ENCODE measurements around the gene ANGEL1. TPM values are rescaled to one million over a fixed set of nuclear protein-coding genes. Genes with fewer than 3 reads are reported as not detected.

Gene ANGEL1
- total RNA-seq, 1 donor from 2014 or later, result 9.6 TPM

GRCh38 chr14:76820700-76821099 lies 8.0 kb upstream of the ANGEL1 start:
- no peaks in the 10 kb centered on the region for H3K4me1 Mint-ChIP-seq (ENCODE audit: low read depth)
- H3K36me3 Mint-ChIP-seq (ENCODE audit: low read depth), result no peaks in the 10 kb centered on the region
- H3K27me3 Mint-ChIP-seq (ENCODE audit: low read depth), result peaks cover 19% of the 10 kb centered on the region
- TF ChIP-seq, protein P1, sequence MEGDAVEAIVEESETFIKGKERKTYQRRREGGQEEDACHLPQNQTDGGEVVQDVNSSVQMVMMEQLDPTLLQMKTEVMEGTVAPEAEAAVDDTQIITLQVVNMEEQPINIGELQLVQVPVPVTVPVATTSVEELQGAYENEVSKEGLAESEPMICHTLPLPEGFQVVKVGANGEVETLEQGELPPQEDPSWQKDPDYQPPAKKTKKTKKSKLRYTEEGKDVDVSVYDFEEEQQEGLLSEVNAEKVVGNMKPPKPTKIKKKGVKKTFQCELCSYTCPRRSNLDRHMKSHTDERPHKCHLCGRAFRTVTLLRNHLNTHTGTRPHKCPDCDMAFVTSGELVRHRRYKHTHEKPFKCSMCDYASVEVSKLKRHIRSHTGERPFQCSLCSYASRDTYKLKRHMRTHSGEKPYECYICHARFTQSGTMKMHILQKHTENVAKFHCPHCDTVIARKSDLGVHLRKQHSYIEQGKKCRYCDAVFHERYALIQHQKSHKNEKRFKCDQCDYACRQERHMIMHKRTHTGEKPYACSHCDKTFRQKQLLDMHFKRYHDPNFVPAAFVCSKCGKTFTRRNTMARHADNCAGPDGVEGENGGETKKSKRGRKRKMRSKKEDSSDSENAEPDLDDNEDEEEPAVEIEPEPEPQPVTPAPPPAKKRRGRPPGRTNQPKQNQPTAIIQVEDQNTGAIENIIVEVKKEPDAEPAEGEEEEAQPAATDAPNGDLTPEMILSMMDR (IDR thresholded peaks at IDR 0.05), result no peak
- H3K27ac Mint-ChIP-seq (ENCODE audit: unreplicated experiment), result no peak overlapping the region
- no peak overlapping the region for H3K4me3 Mint-ChIP-seq (ENCODE audit: unreplicated experiment)
- no peak for DNase-seq (ENCODE audit: low spot score)
- H3K9me3 Mint-ChIP-seq (ENCODE audit: low read depth), result no peaks in the 10 kb centered on the region

DNA sequence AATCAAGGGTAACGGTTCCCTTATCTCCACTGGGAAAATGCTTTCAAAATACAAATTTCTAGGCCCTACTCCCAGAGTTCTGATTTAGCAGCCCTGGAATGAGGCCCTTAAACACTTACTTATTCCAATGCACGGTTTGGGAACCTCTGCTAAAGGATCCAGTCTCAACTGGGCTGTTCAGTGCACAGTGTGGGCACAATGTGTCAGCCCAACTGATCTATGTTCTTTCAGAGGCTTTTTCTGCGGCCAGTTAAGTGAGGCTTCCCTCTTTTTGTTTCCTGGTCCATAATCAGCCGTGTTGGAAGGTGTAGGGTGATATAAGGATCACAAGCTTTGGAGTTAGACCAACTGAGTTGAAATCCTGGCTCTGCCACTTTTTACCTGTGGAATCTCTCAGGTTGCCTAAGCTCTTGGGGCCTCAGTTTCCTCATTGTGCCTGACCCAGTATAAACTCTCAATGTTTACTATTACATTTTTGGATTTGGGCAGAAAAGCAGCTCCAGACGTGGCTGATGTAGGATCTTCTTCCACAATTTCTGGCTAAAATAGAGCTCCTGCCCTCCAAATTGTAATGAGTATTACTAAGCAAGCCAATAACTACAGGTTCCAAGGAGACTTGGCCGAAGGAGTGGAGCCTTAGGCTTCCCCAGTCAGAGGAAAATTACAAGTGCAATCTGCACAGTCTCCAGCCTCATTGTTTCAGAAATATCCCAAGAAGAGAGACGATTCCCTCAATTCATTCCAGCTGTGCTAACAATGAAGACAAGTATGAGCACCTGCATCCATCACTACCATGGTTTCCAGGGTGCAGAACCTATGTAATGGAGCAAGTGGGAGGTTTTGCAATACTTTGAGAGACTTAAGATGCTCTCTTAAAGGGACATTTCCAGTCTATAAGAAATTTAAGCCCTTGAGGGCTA lies 2.3 kb upstream of the ANGEL1 start:
- no peaks in the 10 kb centered on the region for H3K36me3 Mint-ChIP-seq (ENCODE audit: low read depth)
- DNase-seq (ENCODE audit: low spot score), result no peak
- H3K9me3 Mint-ChIP-seq (ENCODE audit: low read depth), result no peaks in the 10 kb centered on the region
- peaks cover 20% of the 10 kb centered on the region for H3K4me1 Mint-ChIP-seq (ENCODE audit: low read depth)
- peaks cover 3% of the 10 kb centered on the region for H3K27me3 Mint-ChIP-seq (ENCODE audit: low read depth)
- TF ChIP-seq, protein P1 (IDR thresholded peaks at IDR 0.05), result no peak
- H3K27ac Mint-ChIP-seq (ENCODE audit: unreplicated experiment), result no peak overlapping the region
- no peak overlapping the region for H3K4me3 Mint-ChIP-seq (ENCODE audit: unreplicated experiment)

DNA sequence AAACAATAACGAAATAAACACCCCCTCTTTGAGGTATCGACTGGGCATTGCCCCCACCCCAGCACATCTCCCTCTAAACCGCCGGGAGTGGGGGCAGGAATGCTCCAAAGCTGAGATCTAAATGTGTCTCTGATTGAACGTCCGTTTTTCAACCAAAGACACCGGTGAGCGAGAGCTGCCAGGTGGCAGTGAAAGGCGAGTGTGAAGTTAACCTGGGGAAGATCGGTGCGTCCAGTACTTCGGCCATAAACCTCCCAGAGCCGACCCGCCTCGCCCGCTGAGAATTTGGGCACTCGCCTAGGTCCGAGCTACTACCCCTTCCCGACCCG lies 625 bp downstream of the ANGEL1 start:
- no peaks in the 10 kb centered on the region for H3K9me3 Mint-ChIP-seq (ENCODE audit: low read depth)
- peaks cover 20% of the 10 kb centered on the region for H3K4me1 Mint-ChIP-seq (ENCODE audit: low read depth)
- TF ChIP-seq, protein P1 (IDR thresholded peaks at IDR 0.05), result no peak
- H3K4me3 Mint-ChIP-seq (ENCODE audit: unreplicated experiment), result peak overlapping the region; percentile 92
- H3K27ac Mint-ChIP-seq (ENCODE audit: unreplicated experiment), result peak overlapping the region; percentile 83
- DNase-seq (ENCODE audit: low spot score), result no peak
- peaks cover 5% of the 10 kb centered on the region for H3K36me3 Mint-ChIP-seq (ENCODE audit: low read depth)
- no peaks in the 10 kb centered on the region for H3K27me3 Mint-ChIP-seq (ENCODE audit: low read depth)

- H3K27me3 Mint-ChIP-seq (ENCODE audit: low read depth), result no peaks in the 10 kb centered on the region
- peaks cover 20% of the 10 kb centered on the region for H3K4me1 Mint-ChIP-seq (ENCODE audit: low read depth)
- DNase-seq (ENCODE audit: low spot score), result no peak
- H3K4me3 Mint-ChIP-seq (ENCODE audit: unreplicated experiment), result peak overlapping the region; percentile 92
- peak overlapping the region; percentile 49 for H3K27ac Mint-ChIP-seq (ENCODE audit: unreplicated experiment)
- TF ChIP-seq, protein P1 (IDR thresholded peaks at IDR 0.05), result no peak
- H3K9me3 Mint-ChIP-seq (ENCODE audit: low read depth), result no peaks in the 10 kb centered on the region
- peaks cover 7% of the 10 kb centered on the region for H3K36me3 Mint-ChIP-seq (ENCODE audit: low read depth)
Measured at GRCh38 chr14:76811561-76811960, 1.1 kb downstream of the ANGEL1 start.

GRCh38 chr14:76810953-76811400 lies 1.7 kb downstream of the ANGEL1 start:
- Mint-ChIP-seq H3K4me1 (ENCODE audit: low read depth) (peaks cover 20% of the 10 kb centered on the region), H3K27ac (ENCODE audit: unreplicated experiment) (peak overlapping the region; percentile 49), H3K4me3 (ENCODE audit: unreplicated experiment) (peak overlapping the region; percentile 92), H3K27me3 (ENCODE audit: low read depth) (no peaks in the 10 kb centered on the region), H3K36me3 (ENCODE audit: low read depth) (peaks cover 7% of the 10 kb centered on the region), H3K9me3 (ENCODE audit: low read depth) (no peaks in the 10 kb centered on the region)
- DNase-seq (ENCODE audit: low spot score), result no peak
- TF ChIP-seq, protein P1 (IDR thresholded peaks at IDR 0.05), result peak; percentile 80

All from chondrocyte (in vitro differentiated cells).